AML-193 (cell line): ENCODE results near the gene TSBP1.
"Not testable (repeated sequence)": the region's sequence is repeated elsewhere in the genome, so short reads cannot be mapped to it uniquely, and the experiment has no call there.

Source experiments
- DNase-seq, 2 experiments: peaks; one replicate each; lab custom pipeline; 2025; lab: John Stamatoyannopoulos, UW

The TSBP1 gene

DNA sequence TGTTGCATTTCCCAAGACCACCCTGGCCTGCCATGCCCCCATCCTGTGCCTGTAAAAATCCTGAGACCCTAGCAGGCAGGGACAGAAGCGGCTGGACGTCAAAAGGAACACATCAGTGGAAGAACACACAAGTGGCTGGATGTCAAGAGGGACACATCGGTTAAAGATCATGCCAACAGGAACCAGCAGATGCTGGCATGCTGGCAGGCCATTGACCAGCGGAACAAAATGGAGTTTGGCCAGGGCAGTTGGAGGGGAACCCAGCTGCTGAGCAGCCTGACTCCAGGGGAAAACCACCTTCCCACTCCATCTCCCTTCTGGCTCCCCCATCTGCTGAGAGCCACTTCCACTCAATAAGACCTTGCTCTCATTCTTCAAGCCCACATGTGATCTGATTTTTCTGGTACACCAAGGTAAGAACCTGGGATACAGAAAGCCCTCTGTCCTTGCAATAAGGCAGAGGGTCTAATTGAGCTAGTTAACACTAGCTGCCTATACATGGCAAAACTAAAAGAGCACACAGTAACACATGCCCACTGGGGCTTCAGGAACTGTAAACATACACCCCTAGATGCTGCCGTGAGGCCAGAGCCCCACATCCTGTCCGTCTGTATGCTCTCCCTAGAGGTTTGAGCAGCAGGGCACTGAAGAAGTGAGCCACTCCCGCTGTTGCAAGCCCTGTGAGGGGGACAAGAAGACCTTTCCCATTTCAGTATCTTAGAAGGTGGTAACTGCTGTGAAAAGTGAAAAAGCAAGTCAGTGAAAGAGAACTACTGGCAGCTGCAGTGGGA, 4.2 kb upstream of the TSBP1 start:
- DNase-seq: no peak

DNA sequence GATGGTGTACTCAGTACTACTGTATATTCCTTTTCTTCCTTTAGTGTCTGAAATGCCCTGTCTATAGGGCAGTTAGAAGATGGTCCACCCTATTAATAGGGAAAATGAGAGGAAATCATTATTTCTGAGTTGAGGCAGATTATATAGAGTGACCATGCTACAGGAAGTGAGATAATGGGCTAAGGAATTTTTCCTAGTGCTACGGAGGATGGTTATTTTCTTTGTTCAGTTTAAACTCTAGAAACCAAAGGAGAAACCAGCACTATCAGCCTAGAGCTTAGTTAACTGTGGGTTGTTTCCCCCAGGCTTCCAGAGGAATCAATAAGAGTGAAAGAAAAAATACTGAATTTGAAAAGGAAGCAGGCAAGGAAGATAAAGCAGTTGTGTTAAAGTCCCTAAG, 474 bp downstream of the TSBP1 start:
- no peak for DNase-seq

GRCh38 chr6:32370505-32370904, 1.2 kb downstream of the TSBP1 start:
- DNase-seq: no peak

- DNase-seq: no peak
Measured at GRCh38 chr6:32369660-32370059, 2.0 kb downstream of the TSBP1 start.

- no peak for DNase-seq
Measured at GRCh38 chr6:32367644-32368043, 4.1 kb downstream of the TSBP1 start.

DNA sequence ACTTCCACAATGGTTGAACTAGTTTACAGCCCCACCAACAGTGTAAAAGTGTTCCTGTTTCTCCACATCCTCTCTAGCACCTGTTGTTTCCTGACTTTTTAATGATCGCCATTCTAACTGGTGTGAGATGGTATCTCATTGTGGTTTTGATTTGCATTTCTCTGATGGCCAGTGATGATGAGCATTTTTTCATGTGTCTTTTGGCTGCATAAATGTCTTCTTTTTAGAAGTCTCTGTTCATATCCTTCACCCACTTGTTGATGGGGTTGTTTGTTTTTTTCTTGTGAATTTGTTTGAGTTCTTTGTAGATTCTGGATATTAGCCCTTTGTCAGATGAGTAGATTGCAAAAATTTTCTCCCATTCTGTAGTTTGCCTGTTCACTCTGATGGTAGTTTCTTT, 12.5 kb downstream of the TSBP1 start:
- not testable (repeated sequence) for DNase-seq

- not testable (repeated sequence) for DNase-seq
Measured at GRCh38 chr6:32358548-32358947, 13.2 kb downstream of the TSBP1 start.

DNA sequence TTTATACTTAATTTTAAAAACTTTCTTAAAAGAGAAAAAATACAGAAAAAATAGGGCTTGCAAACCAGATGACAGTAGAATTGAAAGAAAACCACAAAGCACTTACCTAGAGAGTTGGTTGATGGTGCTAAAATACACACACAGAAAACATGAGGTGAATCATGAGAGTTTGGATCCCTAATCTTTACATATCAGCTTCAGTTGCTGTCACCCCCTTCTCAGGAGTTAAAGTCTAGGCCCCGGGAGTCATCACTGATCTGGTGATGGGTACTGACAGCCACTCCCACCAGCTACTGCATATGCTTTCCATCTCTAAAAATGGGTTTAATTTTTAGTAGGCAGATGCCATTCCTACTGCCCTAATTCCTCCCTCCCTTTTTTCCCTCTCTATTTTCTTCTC, 16.7 kb downstream of the TSBP1 start:
- no peak for DNase-seq

DNA sequence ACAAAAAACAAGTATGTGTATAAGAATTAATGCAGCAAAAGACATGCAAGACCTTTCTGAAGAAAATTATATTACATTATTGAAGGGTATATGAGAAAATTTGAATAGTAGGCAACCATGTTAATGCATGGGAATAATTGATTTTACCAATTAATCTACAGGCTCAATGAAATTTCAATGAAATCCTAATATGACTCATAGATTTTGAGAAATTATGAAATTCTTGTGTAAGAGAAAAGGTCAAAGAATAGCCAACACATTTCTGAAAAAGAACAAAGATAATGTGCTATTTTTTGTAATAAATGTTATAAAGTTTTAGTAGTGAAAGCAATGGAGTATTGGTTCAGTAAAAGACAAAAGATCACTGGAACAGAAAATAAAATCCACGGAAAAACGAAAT, 18.4 kb downstream of the TSBP1 start:
- DNase-seq: no peak

DNA sequence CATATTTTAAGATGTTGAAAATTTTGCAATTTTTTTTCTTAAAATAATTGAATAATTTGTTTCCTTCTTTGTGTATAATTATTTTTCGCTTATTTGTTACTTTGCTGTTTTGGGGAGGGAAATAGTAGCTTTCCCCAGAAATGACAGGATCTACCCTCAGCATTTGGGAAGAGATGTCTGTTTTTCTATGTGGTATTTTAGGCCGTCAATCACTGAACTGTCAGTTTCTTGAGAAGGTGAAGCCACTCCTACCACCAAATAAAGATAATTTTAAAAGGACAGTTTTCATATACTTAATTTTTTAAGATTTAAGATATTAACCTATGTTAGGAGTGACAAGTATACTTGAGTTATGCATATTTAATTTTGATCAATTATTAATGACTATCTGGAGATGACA, 31.5 kb downstream of the TSBP1 start:
- DNase-seq: no peak

DNA sequence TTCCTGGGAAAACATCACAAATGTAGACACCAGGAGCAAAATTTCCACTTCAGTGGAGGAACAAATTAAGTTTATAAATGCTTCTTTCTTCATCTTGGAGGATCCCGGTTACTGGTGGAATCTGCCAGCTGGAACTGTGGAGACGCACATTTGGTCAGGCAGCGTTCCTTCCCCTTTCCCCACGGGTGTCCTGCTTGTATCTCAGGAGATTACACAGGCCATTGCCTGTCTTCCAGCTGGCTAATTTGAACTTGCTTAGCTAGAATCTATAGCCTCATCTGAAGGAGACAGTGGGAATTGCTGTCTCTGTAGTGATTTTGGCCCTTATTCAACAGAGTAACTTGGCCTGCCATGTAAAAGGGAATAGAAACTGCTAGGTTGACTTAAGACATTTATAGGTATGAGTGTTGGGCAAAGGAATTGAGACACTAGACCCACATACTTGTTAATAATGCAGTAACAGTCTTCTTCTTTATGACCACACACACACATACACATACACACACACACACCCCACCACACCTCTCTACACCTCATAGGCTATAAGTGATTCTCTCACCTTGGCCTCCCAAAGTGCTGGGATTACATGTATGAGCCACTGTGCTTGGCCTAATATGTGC, 34.4 kb downstream of the TSBP1 start:
- DNase-seq: no peak

GRCh38 chr6:32332433-32332832, 39.3 kb downstream of the TSBP1 start:
- no peak for DNase-seq

DNA sequence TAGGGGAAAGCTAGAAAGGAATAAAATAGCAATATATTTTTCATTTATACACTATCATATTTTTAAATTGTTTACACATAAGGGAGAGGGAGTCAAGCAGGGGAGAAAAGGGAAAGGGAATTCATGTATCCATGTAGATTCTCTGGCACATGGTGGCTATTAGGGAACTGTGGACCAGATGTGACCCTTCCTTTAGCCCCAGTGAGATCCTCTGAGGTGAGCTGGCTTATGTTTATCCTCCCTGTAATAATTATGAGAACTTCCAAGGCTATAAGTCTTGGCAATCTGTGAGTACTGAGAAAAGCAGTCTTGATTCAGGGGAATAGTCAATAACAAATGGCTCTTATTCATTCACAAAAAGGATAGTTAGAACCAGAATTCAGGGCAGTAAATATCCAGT, 42.6 kb downstream of the TSBP1 start:
- no peak for DNase-seq

DNA sequence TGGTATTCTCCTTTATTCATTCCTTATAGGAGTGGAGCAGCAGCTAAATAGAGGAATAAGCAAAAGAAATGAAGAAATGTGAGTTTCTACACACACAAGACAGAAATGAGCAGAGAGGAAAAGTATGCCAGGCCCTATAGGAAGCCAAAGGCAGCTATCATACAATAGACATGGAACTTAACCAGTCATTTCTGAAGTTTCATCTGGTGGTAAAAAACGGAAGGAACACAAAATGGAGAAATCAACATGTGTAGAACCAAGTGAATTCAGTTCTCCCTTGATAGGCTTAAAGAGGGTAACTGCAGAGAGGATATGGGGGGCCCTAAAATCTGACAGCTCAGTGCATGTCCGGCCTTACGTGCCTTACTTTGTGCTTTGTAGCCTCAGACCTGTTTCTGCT, 44.6 kb downstream of the TSBP1 start:
- DNase-seq: no peak

- no peak for DNase-seq
Measured at GRCh38 chr6:32318501-32318900, 53.2 kb downstream of the TSBP1 start.

DNA sequence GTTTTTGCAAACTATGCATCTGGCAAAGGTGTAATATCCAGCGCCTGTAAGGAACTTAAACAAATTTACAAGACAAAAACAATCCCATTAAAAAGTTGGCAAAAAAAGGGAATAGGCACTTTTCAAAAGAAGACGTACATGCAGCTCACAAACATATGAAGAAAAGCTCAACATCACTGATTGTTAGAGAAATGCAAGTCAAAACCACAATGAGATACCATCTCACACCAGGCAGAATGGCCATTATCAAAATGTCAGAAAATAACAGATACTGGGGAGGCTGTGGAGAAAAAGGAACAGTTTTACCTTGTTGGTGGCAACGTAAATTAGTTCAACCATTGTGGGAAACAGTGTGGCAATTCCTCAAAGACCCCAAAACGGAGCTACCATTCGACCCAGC, 54.2 kb downstream of the TSBP1 start:
- DNase-seq: no peak

- no peak for DNase-seq
Measured at GRCh38 chr6:32313964-32314363, 57.7 kb downstream of the TSBP1 start.

DNA sequence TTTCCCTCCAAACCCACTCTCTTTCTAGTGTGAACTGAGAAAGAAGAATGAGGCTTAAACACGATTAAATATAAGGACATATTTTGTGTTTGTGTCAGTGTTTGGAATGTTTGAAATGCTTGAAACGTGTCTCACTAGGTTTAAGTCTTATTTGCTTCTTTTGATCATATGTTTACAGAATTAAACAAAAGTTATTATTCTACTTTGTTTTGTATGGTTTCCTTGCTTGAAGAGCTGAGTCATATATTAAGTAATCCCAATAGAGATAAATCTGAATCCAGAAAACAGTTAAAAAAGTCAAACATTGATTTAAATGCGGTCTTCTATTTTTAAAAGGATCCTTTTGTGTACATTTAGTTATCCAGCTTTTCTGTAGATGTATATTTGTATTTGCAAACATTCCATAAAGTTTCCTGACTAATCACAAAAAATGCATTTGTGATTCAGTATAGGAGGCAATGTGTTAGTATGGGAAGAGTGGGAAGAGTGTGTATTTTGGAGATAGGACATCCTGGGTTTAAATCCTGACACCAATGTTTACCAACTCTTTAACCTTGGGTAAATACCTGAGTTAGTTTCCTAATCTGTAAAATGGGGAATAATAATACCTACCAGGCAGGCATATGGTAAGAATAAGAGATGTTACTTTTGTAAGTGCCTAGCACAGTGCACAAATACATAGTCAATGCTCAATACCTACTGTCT, 72.9 kb downstream of the TSBP1 start:
- DNase-seq: no peak

DNA sequence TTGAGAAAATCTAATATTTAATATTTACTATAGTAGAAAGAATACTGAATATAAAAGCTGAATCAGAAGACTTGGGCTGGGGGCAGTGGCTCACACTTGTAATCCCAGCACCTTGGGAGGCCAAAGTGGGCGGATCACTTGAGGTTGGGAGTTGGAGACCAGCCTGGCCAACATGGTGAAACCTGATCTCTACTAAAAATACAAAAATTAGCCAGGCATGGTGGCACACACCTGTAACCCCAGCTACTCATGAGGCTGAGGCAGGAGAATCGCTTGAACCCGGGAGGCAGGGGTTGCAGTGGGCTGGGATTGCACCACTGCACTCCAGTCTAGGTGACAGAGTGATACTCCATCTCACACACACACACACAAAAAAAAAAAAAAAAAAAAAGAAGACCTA, 76.7 kb downstream of the TSBP1 start:
- not testable (repeated sequence) for DNase-seq

DNA sequence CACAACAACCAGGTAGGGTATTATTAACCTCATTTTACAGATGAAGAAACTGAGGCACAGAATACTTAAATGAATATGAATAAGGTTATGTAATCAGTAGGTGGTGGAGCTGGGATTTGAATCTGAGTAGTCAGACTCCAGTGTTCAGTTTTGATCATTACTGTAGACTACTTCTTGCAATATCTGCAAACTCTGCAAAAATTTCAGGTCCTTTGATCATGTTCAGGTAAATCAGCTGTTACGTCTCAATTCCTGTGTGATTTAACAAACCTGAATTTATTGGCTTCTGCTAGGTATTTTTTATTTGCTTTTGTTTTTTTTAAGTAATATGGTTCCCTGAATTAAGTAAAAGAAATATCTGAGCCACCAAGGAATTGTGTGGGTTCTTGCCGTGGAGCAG, 77.1 kb downstream of the TSBP1 start:
- DNase-seq: no peak

DNA sequence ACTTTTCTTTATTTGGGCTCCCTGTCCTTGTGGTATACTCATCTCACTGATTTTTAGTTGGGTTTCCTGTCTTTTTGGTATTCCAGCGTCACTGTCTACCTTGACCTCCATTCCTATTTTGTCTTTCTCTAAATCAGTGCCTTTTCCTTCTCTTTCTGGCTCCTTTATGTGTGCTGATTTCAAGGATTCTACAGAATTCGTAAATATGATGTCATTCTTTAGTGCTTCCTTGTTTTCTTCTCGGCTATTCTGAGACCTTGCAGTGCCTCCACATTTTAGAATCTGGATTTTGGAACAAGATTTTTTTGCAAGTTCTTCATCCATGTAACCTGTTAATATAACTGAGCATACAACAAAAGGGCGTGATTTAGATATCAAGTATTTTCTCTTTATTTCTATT, 78.0 kb downstream of the TSBP1 start:
- no peak for DNase-seq

- DNase-seq: peak; percentile 35 to 50
Measured at GRCh38 chr6:32291543-32291942, 80.2 kb downstream of the TSBP1 start.

DNA sequence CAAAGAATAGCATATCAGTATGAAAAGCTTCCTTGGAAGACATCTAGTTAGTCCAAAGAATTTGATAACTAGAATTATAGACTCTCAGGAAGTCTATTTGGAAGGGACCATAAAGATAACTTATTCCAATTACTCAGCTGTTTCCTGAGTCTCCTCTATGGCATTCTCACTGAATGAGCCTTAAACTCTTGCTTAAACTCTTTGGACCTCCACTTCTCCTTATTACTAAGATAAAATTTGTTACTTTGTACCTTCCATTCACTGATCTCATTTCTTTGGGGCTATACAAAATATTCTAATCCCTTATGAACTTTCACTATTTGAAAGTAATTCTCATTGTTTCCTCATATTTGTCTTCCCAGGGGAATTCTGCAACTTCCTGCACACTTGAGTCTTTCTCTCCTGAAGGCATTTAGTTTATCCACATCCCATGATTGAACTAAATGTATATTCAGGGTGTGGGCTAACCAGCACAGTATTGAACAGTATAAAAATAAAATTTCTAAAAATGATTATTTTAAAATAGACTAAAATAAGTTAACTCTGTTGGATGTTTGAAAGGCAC, 80.7 kb downstream of the TSBP1 start:
- DNase-seq: no peak
